Lower lobe of right lung (tissue), 2 donors: ENCODE measurements around the gene PVRIG. TPM values are rescaled to one million over a fixed set of nuclear protein-coding genes. Genes with fewer than 3 reads are reported as not detected.
"Not testable (repeated sequence)": the region's sequence is repeated elsewhere in the genome, so short reads cannot be mapped to it uniquely, and the experiment has no call there.

Experiments used
- ATAC-seq, 2 donors: fragments of 200-7000 bp; cut with Tn5 transposase; one replicate each; pipeline ENCODE4 v1.9.1; 2020 to 2022; ENCODE audit warnings: mild to moderate bottlenecking in 2 of 2, moderate library complexity in 2 of 2
- DNase-seq: peaks from one replicate; pipeline ENCODE4 v3.0.0-alpha.2; 2020
- H3K27ac ChIP-seq: fragments of 200-600 bp; one replicate; pipeline ENCODE4 v1.8.0; 2022
- H3K27me3 ChIP-seq: fragments of 200-600 bp; one replicate; pipeline ENCODE4 v1.8.0; 2022; ENCODE audit warnings: low read depth
- H3K36me3 ChIP-seq: fragments of 200-600 bp; one replicate; pipeline ENCODE4 v1.8.0; 2022; ENCODE audit warnings: mild to moderate bottlenecking
- H3K4me1 ChIP-seq: fragments of 200-600 bp; one replicate; pipeline ENCODE4 v1.8.0; 2022
- H3K4me3 ChIP-seq: fragments of 200-600 bp; one replicate; pipeline ENCODE4 v1.8.0; 2022; ENCODE audit warnings: mild to moderate bottlenecking
- H3K9me3 ChIP-seq: fragments of 200-600 bp; one replicate; pipeline ENCODE4 v1.8.0; 2022
- intact Hi-C: fragments of 100-400 bp; cut with DNase I; formaldehyde crosslinking; loops from one replicate; pipeline ENCODE4 v1.11.0; 2022
- total RNA-seq: library from RNA; stranded (reverse); fragmentation: NEBNext Ultra II Directional; extraction: Animal tissue kit (Norgen Biotek cat#: 25700); gene quantifications from one replicate; pipeline ENCODE4 v1.2.1, GENCODE V29; 2021
- TF ChIP-seq, protein P1 (sequence below): fragments of 200-600 bp; IDR thresholded peaks from one replicate; pipeline ENCODE4 v1.8.0; 2022; ENCODE audit warnings: antibody characterized with exemption, mild to moderate bottlenecking
- donor health status: DM: no; HTN: yes; CAD: no; lungs with severe emphysema.

The PVRIG gene
- total RNA-seq, 1 donor from 2014 or later, result not detected

DNA sequence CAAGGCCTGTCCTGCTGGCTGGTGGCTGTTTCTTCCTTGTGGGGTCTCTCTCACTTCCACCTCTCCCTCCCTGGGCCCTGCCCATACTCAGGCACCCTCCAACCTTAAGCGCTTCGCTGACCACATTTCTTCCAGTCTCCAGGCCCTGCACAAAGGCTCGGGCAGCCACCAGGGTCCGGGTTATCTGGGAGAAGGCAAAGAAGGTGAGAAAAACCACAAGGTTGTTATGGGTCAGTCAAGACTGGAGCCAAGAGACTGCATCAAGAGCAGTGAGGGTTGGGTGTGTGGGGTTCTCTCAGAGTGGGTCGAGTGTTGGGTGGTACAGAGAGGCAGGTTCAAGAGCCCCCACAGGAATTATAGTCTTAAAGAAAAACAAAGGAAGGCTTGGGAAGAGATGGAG lies 45.2 kb upstream of the PVRIG start:
- Histone ChIP-seq H3K27ac (no peak overlapping the region), H3K36me3 (no peaks in the 10 kb centered on the region), H3K4me3 (no peak overlapping the region), H3K27me3 (peaks cover 20% of the 10 kb centered on the region), H3K9me3 (no peaks in the 10 kb centered on the region), H3K4me1 (peaks cover 21% of the 10 kb centered on the region)
- TF ChIP-seq, protein P1, sequence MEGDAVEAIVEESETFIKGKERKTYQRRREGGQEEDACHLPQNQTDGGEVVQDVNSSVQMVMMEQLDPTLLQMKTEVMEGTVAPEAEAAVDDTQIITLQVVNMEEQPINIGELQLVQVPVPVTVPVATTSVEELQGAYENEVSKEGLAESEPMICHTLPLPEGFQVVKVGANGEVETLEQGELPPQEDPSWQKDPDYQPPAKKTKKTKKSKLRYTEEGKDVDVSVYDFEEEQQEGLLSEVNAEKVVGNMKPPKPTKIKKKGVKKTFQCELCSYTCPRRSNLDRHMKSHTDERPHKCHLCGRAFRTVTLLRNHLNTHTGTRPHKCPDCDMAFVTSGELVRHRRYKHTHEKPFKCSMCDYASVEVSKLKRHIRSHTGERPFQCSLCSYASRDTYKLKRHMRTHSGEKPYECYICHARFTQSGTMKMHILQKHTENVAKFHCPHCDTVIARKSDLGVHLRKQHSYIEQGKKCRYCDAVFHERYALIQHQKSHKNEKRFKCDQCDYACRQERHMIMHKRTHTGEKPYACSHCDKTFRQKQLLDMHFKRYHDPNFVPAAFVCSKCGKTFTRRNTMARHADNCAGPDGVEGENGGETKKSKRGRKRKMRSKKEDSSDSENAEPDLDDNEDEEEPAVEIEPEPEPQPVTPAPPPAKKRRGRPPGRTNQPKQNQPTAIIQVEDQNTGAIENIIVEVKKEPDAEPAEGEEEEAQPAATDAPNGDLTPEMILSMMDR, result no peak
- no peak for ATAC-seq
- intact Hi-C loops, result no loop called here
- DNase-seq, result no peak

DNA sequence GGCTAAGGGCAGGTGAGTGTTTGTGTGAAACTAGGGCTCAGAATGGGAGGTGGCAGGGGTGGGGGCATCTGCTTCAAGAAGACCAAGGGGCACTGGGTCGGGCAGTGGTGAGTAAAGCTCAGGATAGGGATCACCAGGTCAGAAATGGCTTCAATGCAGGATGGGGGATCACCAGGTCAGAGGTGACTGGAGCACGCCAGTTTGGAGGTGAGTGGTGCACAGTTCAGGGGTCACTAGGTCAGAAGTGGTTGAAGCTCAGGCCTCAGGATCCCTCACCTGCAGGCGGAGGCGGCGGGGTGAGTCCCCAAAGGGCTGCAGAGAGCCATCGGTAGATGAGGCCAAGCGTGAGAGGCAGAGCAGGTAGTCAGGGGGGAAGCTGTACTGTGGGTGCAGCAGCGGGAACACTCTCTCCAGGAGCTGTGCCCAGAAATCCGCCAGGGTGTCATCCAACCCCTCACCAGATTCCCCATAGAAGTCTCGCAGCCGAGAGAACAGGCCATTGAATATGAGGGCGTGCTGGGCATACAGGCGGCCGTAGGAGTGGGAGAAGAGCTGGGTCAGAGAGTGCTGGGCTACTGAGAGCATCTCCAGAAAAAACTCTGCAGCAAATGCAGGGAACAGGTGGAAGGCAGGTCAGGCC lies 44.3 kb upstream of the PVRIG start:
- DNase-seq (no peak), ATAC-seq (no peak)
- no peak overlapping the region for H3K27ac ChIP-seq
- intact Hi-C loops, result no loop called here
- H3K36me3 ChIP-seq, result no peaks in the 10 kb centered on the region
- H3K4me1 ChIP-seq, result peaks cover 21% of the 10 kb centered on the region
- H3K27me3 ChIP-seq, result peaks cover 17% of the 10 kb centered on the region
- TF ChIP-seq, protein P1, result no peak
- H3K9me3 ChIP-seq, result no peaks in the 10 kb centered on the region
- no peak overlapping the region for H3K4me3 ChIP-seq

DNA sequence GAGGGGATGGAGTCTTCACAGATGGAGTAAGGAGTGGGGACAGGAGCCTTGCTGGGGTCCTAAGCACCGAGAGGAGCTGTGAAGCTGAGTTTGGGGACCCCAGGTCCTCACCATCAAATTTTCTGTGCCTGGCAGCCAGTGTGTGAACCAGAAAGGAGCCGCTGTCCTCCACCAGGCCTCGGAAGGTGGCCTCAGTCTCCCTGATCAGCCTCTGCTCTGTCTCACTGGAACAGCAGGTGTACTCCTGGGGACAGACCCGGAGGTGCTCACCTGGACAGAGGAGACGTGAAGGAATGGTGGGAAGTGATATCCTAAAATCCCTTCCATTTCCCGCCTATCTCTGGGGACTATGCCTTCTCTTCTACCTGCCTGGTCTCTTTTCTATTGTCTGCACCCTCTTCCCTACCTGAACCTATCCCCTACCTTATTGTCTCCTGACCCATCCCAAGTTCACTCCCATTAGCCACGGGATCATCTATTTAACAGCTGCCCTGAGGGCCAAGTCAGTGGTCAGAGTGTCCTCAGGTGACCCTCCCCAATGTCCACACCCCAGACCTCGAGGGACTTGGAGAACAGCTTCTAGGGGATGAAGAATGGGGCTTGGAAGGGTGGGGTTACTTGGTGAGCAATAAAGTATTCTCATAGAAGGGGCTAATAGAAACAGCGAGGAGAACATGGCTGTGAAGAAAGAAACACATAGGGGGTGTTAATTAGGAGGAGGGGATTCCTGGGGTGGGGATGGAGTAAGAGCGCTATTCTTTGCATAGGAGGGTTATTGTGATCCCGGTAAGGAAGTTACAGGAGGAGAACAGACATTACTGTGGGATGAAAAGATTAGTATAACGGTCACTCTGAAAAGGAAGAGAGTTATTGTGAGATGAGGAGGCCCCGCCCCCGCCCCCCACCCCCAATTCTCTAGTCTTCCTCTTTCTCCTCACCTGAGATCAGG lies 43.4 kb upstream of the PVRIG start:
- intact Hi-C loops, result no loop called here
- ATAC-seq, result no peak
- TF ChIP-seq, protein P1, result no peak
- Histone ChIP-seq H3K36me3 (no peaks in the 10 kb centered on the region), H3K9me3 (no peaks in the 10 kb centered on the region), H3K4me3 (peak overlapping the region; percentile 55), H3K4me1 (peaks cover 15% of the 10 kb centered on the region), H3K27me3 (peaks cover 9% of the 10 kb centered on the region), H3K27ac (no peak overlapping the region)
- no peak for DNase-seq

DNA sequence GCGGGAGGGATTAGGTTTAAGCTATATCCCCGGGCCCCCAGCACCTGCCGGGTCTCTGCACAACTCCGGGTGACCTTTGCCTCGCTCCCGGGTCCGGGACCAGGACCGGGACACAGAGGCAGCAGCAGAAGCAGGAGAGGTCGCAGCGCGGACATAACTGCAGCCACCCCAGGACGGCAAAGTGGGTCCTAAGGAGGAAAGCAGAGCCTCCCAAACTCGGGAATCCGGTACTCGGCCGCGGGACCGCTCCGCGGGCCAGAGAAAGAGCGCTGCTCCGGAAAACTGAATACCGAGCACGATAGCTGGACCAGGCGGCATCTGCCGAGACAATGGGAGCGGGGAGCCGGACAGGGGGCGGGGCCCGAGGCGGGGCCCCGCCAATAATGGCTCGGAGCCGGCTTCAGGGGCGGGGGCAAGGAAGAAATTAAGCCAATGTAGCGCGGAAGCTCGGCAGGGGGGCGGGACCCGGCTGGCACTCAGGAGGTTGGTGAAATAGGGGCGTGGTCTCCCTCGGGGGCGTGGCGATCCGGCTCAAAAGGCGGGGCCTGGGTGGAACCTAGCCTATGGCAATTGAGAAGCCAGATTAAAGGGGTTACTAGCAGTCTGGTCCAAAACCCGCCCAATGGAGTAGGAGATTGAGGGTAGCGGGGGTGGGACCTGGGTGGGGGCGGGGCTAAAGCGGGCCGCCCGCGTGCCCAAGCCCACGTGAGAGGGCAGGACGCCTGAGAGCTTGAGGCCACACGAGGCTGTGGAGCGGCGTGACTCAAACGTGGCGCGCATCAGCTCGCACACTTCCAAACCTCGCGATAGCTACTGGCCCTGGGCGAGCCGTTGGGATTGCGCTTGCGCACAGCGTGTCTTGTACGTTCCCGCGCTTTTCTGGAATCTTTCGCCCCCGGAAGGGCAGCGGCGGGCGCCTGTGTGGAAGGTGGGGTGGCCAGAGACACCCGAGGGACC lies 42.4 kb upstream of the PVRIG start, which contains the start of the genes GPC2 and STAG3:
Gene GPC2, minus strand, starts transcription at position 337 of the 957 bp plus-strand sequence. Its CDS starts 182 bp downstream, at position 155.
Gene STAG3, plus strand, starts transcription at position 874 of the 957 bp plus-strand sequence. CDS start 2,639 bp downstream, outside the sequence.
- intact Hi-C loops, result no loop called here
- peak; percentile 98 for ATAC-seq
- Histone ChIP-seq H3K27ac (no peak within 1 kb of the TSS), H3K4me1 (peaks cover 10% of the 10 kb centered on the region), H3K4me3 (peak within 1 kb of the TSS; percentile 55), H3K27me3 (no peaks in the 10 kb centered on the region), H3K9me3 (no peaks in the 10 kb centered on the region), H3K36me3 (no peaks in the 10 kb centered on the region)
- TF ChIP-seq, protein P1, result no peak
- DNase-seq, result peak; percentile 97

DNA sequence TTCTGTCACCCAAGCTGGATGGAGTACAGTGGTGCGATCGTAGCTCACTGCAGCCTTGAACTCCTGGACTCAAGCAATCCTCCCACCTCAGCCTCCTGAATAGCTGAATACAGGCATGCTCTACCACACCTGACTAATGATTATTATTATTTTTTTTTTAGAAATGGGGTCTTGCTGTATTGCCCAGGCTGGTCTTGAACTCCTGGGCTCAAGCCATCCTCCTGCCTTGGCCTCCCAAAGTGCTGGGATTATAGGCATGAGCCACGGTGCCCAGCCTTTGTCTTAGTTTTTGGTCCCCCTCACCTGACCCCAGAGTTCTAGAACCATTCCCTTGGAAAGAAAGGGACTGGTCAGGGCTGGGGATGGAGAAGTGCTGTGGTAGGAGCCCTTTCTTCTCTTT lies 39.7 kb upstream of the PVRIG start:
- H3K4me1 ChIP-seq, result peaks cover 10% of the 10 kb centered on the region
- not testable (repeated sequence) for DNase-seq, ATAC-seq

DNA sequence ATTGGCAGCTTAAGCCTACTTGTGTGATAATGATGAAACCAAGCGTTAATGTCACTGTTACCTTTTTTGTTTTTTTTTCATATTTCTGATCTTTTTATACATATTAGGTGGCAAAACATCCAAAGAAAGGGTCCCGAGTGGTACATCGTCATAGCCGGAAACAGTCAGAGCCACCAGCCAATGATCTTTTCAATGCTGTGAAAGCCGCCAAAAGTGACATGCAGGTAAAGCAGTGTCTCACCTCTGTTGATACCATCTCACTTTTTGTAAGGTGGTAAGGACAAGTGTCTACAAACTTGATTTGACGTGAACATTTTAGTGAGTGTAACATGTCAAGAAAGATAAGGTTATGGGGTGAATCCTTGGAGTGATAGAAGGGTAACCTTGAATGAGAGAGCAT lies 37.1 kb upstream of the PVRIG start:
- H3K36me3 ChIP-seq, H3K27me3 ChIP-seq, intact Hi-C loops, H3K4me3 ChIP-seq, DNase-seq, H3K27ac ChIP-seq, H3K4me1 ChIP-seq, ATAC-seq, H3K9me3 ChIP-seq: not testable (repeated sequence)

More for the DNA sequence above, 39.7 kb upstream of the PVRIG start:
- intact Hi-C loops, H3K27ac ChIP-seq, H3K36me3 ChIP-seq, H3K27me3 ChIP-seq, H3K4me3 ChIP-seq, H3K9me3 ChIP-seq: not testable (repeated sequence)

DNA sequence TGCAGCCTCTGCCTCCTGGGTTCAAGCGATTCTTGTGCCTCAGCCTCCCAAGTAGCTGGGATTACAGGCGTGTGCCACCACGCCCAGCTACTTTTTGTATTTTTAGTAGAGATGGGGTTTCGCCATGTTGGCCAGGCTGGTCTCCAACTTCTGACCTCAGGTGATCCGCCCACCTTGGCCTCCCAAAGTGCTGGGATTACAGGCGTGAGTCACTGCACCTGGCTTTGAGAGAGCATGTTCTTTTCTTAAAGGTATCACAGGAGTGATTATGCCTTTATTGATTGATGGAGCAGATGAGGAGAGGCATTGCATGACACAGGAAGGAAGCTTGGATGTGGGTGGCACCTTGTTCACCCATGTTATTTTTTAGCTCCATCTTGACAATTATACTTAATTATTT lies 36.7 kb upstream of the PVRIG start:
- H3K36me3 ChIP-seq, H3K27me3 ChIP-seq, H3K4me3 ChIP-seq, H3K27ac ChIP-seq, H3K4me1 ChIP-seq, intact Hi-C loops, ATAC-seq, H3K9me3 ChIP-seq, DNase-seq: not testable (repeated sequence)
